Measurements from ENCODE around the gene VSIG2.

The VSIG2 gene

DNA sequence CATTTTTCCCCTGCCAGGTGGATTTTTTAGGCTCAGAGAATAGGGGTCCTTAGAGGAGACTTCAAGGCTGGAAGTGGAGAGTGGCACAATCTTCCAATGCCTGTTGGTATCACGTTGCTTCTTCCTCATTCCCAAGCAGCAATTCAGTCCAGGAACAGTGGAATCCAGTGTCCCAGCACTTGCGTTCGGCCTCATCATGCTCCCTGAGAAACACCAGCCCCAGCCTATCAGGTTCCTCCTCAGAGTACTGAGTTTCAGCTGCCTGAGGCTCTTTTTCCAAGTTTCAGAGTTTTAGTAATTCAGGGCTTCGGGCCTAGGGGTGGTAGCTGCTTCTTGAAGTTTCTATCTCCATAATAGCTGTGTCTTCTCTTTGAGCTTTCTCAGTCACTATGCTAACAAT lies 44.2 kb downstream of the VSIG2 start:
- Histone ChIP-seq H3K27me3 (ENCODE audit: insufficient read depth, poor library complexity, severe bottlenecking) (no peaks in the 10 kb centered on the region), H3K4me3 (replicated peaks; ENCODE audit: insufficient read depth, low read length) (no peak overlapping the region), H3K27ac (replicated peaks) (no peak overlapping the region)
- TF ChIP-seq, protein P1, sequence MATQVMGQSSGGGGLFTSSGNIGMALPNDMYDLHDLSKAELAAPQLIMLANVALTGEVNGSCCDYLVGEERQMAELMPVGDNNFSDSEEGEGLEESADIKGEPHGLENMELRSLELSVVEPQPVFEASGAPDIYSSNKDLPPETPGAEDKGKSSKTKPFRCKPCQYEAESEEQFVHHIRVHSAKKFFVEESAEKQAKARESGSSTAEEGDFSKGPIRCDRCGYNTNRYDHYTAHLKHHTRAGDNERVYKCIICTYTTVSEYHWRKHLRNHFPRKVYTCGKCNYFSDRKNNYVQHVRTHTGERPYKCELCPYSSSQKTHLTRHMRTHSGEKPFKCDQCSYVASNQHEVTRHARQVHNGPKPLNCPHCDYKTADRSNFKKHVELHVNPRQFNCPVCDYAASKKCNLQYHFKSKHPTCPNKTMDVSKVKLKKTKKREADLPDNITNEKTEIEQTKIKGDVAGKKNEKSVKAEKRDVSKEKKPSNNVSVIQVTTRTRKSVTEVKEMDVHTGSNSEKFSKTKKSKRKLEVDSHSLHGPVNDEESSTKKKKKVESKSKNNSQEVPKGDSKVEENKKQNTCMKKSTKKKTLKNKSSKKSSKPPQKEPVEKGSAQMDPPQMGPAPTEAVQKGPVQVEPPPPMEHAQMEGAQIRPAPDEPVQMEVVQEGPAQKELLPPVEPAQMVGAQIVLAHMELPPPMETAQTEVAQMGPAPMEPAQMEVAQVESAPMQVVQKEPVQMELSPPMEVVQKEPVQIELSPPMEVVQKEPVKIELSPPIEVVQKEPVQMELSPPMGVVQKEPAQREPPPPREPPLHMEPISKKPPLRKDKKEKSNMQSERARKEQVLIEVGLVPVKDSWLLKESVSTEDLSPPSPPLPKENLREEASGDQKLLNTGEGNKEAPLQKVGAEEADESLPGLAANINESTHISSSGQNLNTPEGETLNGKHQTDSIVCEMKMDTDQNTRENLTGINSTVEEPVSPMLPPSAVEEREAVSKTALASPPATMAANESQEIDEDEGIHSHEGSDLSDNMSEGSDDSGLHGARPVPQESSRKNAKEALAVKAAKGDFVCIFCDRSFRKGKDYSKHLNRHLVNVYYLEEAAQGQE (IDR thresholded peaks at IDR 0.05; ENCODE audit: insufficient replicate concordance, low read depth): no peak
- TF ChIP-seq, protein P2, sequence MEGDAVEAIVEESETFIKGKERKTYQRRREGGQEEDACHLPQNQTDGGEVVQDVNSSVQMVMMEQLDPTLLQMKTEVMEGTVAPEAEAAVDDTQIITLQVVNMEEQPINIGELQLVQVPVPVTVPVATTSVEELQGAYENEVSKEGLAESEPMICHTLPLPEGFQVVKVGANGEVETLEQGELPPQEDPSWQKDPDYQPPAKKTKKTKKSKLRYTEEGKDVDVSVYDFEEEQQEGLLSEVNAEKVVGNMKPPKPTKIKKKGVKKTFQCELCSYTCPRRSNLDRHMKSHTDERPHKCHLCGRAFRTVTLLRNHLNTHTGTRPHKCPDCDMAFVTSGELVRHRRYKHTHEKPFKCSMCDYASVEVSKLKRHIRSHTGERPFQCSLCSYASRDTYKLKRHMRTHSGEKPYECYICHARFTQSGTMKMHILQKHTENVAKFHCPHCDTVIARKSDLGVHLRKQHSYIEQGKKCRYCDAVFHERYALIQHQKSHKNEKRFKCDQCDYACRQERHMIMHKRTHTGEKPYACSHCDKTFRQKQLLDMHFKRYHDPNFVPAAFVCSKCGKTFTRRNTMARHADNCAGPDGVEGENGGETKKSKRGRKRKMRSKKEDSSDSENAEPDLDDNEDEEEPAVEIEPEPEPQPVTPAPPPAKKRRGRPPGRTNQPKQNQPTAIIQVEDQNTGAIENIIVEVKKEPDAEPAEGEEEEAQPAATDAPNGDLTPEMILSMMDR (IDR thresholded peaks at IDR 0.05; ENCODE audit: insufficient read depth, low read length): no peak
- TF ChIP-seq GABPA (IDR thresholded peaks at IDR 0.05; ENCODE audit: low read depth): no peak
- TF ChIP-seq SPI1 (IDR thresholded peaks at IDR 0.05; ENCODE audit: borderline replicate concordance, low read depth): no peak
- no peak for TF ChIP-seq POLR2AphosphoS5 (IDR thresholded peaks at IDR 0.05; ENCODE audit: low read depth)
- DNase-seq (ENCODE audit: low read depth in 1 of 2, low spot score in 1 of 2): no peak

DNA sequence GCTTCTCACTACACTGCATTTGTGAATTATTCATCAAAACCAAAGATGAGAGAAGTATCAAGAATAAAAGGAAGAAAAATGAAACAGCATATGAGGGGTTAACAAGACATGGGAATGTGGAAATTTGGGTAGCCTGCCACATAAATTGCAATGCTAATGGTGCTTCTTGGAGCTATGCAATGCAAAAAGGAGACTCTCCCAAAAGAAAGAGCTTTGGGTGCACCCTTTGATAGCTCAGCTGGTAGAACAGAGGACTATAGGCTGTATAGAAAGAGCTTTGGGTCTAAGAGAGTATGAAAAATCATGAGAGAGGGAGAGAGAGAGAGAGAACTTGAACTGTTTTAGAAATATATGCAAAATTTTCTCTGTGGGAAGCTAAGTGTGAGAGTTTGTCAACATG lies 52.0 kb downstream of the VSIG2 start:
- DNase-seq (ENCODE audit: low read depth in 1 of 2, low spot score in 1 of 2): no peak
- TF ChIP-seq, protein P2 (IDR thresholded peaks at IDR 0.05; ENCODE audit: insufficient read depth, low read length): no peak
- TF ChIP-seq, protein P1 (IDR thresholded peaks at IDR 0.05; ENCODE audit: insufficient replicate concordance, low read depth): no peak
- no peak for TF ChIP-seq GABPA (IDR thresholded peaks at IDR 0.05; ENCODE audit: low read depth)
- TF ChIP-seq SPI1 (IDR thresholded peaks at IDR 0.05; ENCODE audit: borderline replicate concordance, low read depth): no peak
- no peak for TF ChIP-seq POLR2AphosphoS5 (IDR thresholded peaks at IDR 0.05; ENCODE audit: low read depth)
- Histone ChIP-seq H3K27me3 (ENCODE audit: insufficient read depth, poor library complexity, severe bottlenecking) (peaks cover 2% of the 10 kb centered on the region), H3K27ac (replicated peaks) (no peak overlapping the region), H3K4me3 (replicated peaks; ENCODE audit: insufficient read depth, low read length) (no peak overlapping the region)

DNA sequence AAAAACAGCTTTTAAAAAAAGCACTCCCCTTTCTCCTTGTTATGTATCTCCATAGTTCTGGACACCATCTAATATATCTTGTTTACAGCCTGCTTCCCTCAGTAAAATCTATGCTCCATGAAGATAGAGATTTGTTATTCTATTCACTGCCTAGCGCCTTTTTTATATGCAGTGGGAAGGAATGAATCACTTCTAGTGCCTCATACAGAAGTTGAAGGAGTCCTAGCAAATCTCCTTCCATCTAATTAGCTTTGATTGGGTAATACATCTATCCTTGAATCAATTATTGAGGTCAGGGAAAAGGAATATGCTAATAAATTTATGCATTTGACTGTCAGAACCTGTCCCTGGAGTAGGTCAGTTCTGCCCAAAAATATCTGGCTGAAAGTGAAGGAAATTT lies 52.5 kb downstream of the VSIG2 start:
- H3K27me3 ChIP-seq (ENCODE audit: insufficient read depth, poor library complexity, severe bottlenecking): peaks cover 2% of the 10 kb centered on the region
- no peak for DNase-seq (ENCODE audit: low read depth in 1 of 2, low spot score in 1 of 2)
- no peak overlapping the region for H3K4me3 ChIP-seq (replicated peaks; ENCODE audit: insufficient read depth, low read length)
- no peak for TF ChIP-seq GABPA (IDR thresholded peaks at IDR 0.05; ENCODE audit: low read depth)
- TF ChIP-seq, protein P2 (IDR thresholded peaks at IDR 0.05; ENCODE audit: insufficient read depth, low read length): no peak
- TF ChIP-seq, protein P1 (IDR thresholded peaks at IDR 0.05; ENCODE audit: insufficient replicate concordance, low read depth): no peak
- no peak for TF ChIP-seq SPI1 (IDR thresholded peaks at IDR 0.05; ENCODE audit: borderline replicate concordance, low read depth)
- no peak for TF ChIP-seq POLR2AphosphoS5 (IDR thresholded peaks at IDR 0.05; ENCODE audit: low read depth)
- no peak overlapping the region for H3K27ac ChIP-seq (replicated peaks)

Data from HL-60 (cell line).